GM18858 (cell line): ENCODE results near the gene THPO.

Experiments
- ATAC-seq: cut with Tn5 transposase; IDR thresholded peaks from one replicate; pipeline ENCODE4 v1.9.1; 2021; ENCODE audit not compliant: unreplicated experiment

THPO gene

GRCh38 chr3:184368116-184368515 lies 9.9 kb downstream of the THPO start:
- no peak for ATAC-seq

GRCh38 chr3:184366619-184367289 lies 11.3 kb downstream of the THPO start:
- ATAC-seq = no peak

- peak; percentile 88 for ATAC-seq
Measured at GRCh38 chr3:184362668-184363546, 15.1 kb downstream of the THPO start.

GRCh38 chr3:184361932-184362667 lies 15.9 kb downstream of the THPO start:
- ATAC-seq = no peak

- no peak for ATAC-seq
Measured at GRCh38 chr3:184361532-184361931, 16.5 kb downstream of the THPO start, which contains the start of the genes CLCN2 and POLR2H. Gene CLCN2 (minus strand): TSS chr3:184361605. CDS start chr3:184361479, 126 bp downstream. Gene POLR2H (plus strand): TSS chr3:184361710. CDS start chr3:184363493, 1,783 bp downstream.

- no peak for ATAC-seq
Measured at GRCh38 chr3:184360929-184361531, 17.0 kb downstream of the THPO start.

GRCh38 chr3:184360070-184360928 lies 17.7 kb downstream of the THPO start:
- ATAC-seq = no peak

- ATAC-seq = no peak
Measured at GRCh38 chr3:184359610-184360009, 18.4 kb downstream of the THPO start.

GRCh38 chr3:184358921-184359350 lies 19.1 kb downstream of the THPO start:
- no peak for ATAC-seq

GRCh38 chr3:184358124-184358767 lies 19.8 kb downstream of the THPO start:
- no peak for ATAC-seq

GRCh38 chr3:184357248-184358123 lies 20.5 kb downstream of the THPO start:
- ATAC-seq = no peak

GRCh38 chr3:184355261-184356040 lies 22.6 kb downstream of the THPO start:
- ATAC-seq = no peak

- no peak for ATAC-seq
Measured at GRCh38 chr3:184354754-184355153, 23.3 kb downstream of the THPO start.

- no peak for ATAC-seq
Measured at GRCh38 chr3:184354121-184354728, 23.8 kb downstream of the THPO start.

- no peak for ATAC-seq
Measured at GRCh38 chr3:184353546-184353941, 24.5 kb downstream of the THPO start.

GRCh38 chr3:184352897-184353545 lies 25.0 kb downstream of the THPO start:
- ATAC-seq = no peak
